IPS-NIHi7 (cell line): ENCODE results near the gene TTBK1.
"Not testable (repeated sequence)": the region's sequence is repeated elsewhere in the genome, so short reads cannot be mapped to it uniquely, and the experiment has no call there.

ENCODE experiments used
- DNase-seq: peaks from one replicate; pipeline ENCODE4 v3.0.0; 2012; ENCODE audit warnings: mixed read lengths; ENCODE audit errors: extremely low spot score

TTBK1 gene

GRCh38 chr6:43287717-43288679 lies 44.7 kb downstream of the TTBK1 start:
- DNase-seq = no peak

GRCh38 chr6:43290339-43290904 lies 47.1 kb downstream of the TTBK1 start:
- DNase-seq = no peak

GRCh38 chr6:43290905-43291355 lies 47.6 kb downstream of the TTBK1 start:
- DNase-seq = no peak

GRCh38 chr6:43291708-43292107 lies 48.4 kb downstream of the TTBK1 start:
- no peak for DNase-seq

- no peak for DNase-seq
Measured at GRCh38 chr6:43292341-43292740, 49.1 kb downstream of the TTBK1 start.

- no peak for DNase-seq
Measured at GRCh38 chr6:43292763-43293318, 49.6 kb downstream of the TTBK1 start.

- no peak for DNase-seq
Measured at GRCh38 chr6:43293698-43294097, 50.4 kb downstream of the TTBK1 start.

- no peak for DNase-seq
Measured at GRCh38 chr6:43294536-43294935, 51.3 kb downstream of the TTBK1 start.

- DNase-seq = no peak
Measured at GRCh38 chr6:43295456-43295855, 52.2 kb downstream of the TTBK1 start.

GRCh38 chr6:43296780-43297497 lies 53.7 kb downstream of the TTBK1 start:
- DNase-seq = no peak

GRCh38 chr6:43297644-43298564 lies 54.6 kb downstream of the TTBK1 start, which contains the start of gene SLC22A7:
Gene SLC22A7 (plus strand): TSS chr6:43298260. CDS start chr6:43298359, 99 bp downstream.
- peak; percentile 8 for DNase-seq

- peak; percentile 7 for DNase-seq
Measured at GRCh38 chr6:43298565-43299337, 55.5 kb downstream of the TTBK1 start.

- DNase-seq = peak; percentile 8
Measured at GRCh38 chr6:43299338-43300293, 56.3 kb downstream of the TTBK1 start.

- DNase-seq = peak; percentile 8
Measured at GRCh38 chr6:43301081-43301870, 58.0 kb downstream of the TTBK1 start.

GRCh38 chr6:43302126-43302525 lies 58.8 kb downstream of the TTBK1 start:
- no peak for DNase-seq

- not testable (repeated sequence) for DNase-seq
Measured at GRCh38 chr6:43303006-43303405, 59.7 kb downstream of the TTBK1 start.

- no peak for DNase-seq
Measured at GRCh38 chr6:43303751-43304331, 60.6 kb downstream of the TTBK1 start.

- no peak for DNase-seq
Measured at GRCh38 chr6:43304361-43304760, 61.1 kb downstream of the TTBK1 start.
